ENCODE results near the gene PLAC9.

PLAC9 gene

GRCh38 chr10:80160361-80161320, 28.1 kb downstream of the PLAC9 start:
- no peak for DNase-seq (ENCODE audit: low read depth)

- no peak for DNase-seq (ENCODE audit: low read depth)
These were observed 29.0 kb downstream of the PLAC9 start for GRCh38 chr10:80161321-80162083.

DNA sequence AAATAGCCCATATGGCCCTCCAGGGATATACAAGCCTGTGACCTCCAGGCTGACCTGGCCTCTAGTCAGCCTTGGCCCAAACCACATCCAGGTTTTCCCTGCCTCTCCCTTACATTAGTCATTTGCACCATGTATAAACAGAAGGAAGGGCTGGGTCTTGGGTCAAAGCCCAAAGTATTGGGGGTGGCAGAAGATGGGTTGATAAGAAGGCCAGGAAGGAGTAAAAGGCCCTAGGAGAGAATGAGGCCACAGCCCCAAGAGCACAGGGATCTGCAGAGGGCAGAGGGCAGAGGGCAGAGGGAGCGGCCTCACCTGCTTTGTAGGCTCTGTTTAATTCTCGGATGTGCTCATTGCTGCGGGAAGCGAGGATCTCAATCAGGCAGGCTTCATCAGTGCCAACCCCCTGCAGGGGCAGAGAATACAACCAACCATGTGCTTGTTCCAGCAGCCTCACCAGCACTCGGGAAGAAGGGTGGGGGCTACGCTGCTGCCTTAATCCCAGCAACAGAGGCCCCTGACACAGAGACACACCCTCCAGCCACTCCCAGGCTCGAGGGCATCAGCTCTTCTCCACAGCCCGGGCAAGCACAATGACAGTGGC, 31.3 kb downstream of the PLAC9 start:
- peak; percentile 60 for DNase-seq (ENCODE audit: low read depth)

GRCh38 chr10:80164596-80164995, 32.1 kb downstream of the PLAC9 start:
- no peak for DNase-seq (ENCODE audit: low read depth)

- peak; percentile 72 for DNase-seq (ENCODE audit: low read depth)
These were observed 32.6 kb downstream of the PLAC9 start for GRCh38 chr10:80165173-80165572.

GRCh38 chr10:80166581-80167470, 34.3 kb downstream of the PLAC9 start:
- no peak for DNase-seq (ENCODE audit: low read depth)

DNA sequence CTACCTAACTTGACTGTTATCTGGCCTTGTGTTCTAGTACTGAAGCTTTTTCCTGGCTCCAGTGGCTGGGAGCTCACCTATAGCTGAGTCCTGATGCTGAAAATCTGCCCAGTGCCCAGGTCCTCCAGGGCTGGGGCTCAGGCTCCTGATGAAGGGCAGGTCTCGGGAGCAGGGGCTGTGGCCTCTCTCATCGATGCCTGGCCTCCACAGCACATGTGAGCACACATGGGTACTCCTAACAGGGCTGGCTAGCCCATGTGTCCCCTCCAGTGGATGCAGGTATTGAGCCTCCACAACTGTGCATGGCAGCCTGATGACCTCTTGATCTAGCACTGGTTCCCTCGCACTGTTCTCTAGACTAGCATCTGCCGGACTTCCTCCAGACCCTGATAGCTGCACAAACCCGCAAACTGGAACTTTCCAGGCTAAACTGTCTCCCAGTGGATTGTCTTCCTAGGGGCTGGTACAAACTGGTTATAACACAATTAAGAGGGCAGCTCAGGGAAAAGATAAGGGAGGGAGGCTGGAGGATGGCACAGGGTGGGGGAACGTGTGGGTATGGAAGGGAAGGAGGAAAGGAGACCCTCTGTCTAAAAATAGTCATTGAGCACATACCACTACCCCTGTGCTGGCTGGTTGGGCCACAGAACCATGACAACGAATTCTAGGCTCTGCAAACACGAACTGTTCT, 35.1 kb downstream of the PLAC9 start:
- no peak for DNase-seq (ENCODE audit: low read depth)

GRCh38 chr10:80168162-80168511, 35.6 kb downstream of the PLAC9 start:
- no peak for DNase-seq (ENCODE audit: low read depth)

GRCh38 chr10:80168679-80169380, 36.3 kb downstream of the PLAC9 start:
- peak; percentile 37 for DNase-seq (ENCODE audit: low read depth)

DNA sequence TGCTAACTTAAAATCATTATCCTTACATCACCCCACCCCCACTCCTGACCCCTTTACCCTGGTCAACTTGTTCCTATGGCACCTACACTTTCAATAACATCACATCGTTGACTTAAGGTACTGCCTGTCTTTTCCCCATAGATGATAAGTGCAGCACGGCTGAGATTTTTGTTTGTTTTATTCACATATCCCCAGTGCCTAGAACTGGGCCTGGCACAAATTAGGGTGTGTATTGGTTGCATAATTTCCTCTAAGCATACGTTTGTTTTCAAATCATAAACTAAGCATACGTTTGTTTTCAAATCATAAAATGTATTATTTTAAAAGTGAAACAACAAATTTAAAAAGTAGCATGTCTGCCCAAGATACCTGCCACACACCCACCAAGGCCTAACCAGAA, 37.5 kb downstream of the PLAC9 start:
- no peak for DNase-seq (ENCODE audit: low read depth)

DNA sequence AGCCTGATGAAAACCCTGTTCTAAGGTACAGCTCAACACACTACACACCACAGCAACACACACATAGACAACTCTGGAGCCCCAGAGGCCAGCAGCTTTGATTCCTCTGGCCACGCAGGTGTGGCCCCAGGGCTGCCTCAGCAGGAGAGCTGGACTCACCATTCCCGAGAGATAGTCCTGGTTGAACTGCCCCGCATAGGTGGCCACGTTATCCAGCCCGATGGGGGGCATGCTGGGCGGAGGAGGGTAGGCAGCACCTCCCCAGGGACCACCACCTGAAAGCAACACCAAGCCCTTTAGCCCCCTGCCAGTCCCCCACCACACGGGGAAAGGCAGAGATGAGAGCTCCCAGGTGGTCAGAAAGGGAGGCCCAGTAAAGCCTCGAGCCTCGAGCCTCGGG, 38.1 kb downstream of the PLAC9 start:
- DNase-seq (ENCODE audit: low read depth) = no peak

DNA sequence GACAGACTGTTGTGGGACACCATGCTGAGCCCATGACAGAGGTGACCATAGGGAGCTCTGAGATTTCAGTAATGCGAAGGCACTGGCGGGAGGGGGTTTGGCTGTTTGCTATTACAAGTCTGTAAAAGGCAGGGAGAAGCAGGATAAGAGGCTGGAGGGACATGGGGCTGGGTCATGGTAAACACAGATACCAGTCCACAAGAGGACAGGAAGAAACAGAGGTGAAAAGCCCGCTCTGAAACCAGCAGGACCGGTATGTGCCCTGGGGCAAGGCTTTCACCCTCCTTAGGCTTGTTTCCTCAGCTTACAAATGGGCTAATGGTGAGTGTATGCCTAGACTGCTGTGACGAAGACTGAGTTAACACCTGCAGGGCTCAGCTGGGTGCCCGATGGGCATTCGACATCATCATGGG, 38.7 kb downstream of the PLAC9 start:
- no peak for DNase-seq (ENCODE audit: low read depth)

GRCh38 chr10:80172896-80173295, 40.4 kb downstream of the PLAC9 start:
- no peak for DNase-seq (ENCODE audit: low read depth)

DNA sequence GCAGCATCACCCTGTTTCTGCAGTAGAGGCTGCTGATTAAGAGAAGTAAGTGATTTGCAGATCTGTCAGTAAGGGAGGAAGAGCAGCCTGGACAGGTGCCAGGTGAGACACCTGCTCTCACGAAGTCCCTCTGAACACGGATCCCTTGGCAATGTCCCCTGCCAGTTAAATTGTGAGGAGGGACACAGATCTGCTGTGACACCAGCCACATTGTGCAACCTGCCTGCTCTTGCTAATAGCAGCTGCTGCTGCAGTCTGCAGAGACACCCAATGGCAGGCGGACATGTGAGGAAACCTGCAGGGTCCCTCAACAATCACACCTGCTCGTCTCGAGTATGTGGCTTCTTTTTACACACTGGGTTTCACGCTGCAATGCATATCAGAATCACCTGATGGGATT, 40.9 kb downstream of the PLAC9 start:
- DNase-seq (ENCODE audit: low read depth) = no peak

DNA sequence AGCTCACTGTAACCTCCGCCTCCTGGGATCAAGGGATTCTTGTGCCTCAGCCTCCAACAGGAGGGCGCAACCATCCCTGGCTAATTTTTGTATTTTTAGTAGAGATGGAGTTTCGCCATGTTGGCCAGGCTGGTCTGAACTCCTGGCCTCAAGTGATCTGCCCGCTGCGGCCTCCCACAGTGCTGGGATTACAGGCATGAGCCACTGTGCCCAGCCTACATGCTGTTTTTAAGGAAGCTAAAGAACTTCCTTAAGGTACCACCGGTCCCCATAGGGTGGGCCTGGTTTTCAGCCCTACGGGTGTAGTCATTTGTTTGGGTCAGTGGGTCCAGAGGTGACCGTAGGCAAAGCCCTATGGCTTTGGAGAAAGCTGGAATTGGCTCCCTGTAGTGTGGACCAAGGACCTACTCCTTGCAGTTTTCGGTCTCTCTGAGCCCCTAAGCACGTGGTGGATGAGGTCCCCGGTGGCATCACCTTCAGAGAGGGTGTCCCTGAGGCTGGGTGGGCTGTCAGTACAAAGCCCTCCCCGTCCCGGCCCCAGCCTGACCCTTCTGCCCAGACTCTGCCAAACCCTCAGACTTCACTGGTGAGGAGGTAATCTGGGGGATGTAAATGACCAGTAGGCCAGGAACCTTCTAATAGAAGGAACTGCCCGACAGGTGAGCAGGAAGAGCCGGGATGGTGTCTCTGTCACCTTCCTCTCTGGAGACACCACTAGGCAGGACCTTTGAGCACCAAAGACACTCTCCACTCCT, 42.3 kb downstream of the PLAC9 start:
- no peak for DNase-seq (ENCODE audit: low read depth)

GRCh38 chr10:80176526-80176925, 44.0 kb downstream of the PLAC9 start:
- no peak for DNase-seq (ENCODE audit: low read depth)

DNA sequence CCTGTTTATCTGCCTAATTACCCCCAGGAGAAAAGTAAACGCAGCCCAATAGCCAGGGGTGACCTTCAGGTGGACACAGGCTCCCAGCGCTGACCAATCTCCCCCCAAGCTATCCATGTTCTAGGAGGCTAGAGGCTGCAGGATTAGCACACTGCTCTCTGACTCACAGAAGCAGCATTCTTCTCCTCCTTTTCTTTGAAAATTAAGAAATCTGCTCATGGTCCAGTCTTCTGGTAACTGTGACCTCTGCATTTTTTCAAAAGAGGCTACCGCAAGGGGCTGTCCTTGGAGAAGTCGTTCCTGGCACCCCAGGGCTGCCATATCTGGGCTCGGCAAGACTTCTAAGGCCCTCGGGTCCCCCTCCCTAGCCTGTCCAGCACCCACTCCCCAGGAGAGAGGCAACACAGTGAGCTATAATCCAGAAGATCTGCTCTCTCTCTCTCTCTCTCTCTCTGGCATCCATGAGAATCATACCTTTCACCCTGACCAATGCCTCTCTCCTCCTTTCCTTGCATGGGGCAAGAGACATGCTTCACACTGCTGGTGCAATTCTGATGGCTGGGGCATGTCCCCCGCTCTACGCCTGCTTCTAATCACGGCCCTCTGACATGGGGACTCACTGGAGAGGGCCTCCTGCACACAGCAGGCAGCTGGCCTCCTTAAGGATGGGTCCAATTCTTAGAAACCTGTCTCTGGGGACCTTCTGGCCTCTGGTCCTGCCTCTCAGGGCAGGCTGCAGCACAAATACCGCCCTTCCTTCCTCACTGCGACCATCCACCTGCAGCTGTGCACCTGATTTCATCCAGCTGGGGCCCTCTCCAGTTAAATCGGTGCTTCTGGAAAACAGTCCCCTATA, 45.5 kb downstream of the PLAC9 start:
- peak; percentile 86 for DNase-seq (ENCODE audit: low read depth)

DNA sequence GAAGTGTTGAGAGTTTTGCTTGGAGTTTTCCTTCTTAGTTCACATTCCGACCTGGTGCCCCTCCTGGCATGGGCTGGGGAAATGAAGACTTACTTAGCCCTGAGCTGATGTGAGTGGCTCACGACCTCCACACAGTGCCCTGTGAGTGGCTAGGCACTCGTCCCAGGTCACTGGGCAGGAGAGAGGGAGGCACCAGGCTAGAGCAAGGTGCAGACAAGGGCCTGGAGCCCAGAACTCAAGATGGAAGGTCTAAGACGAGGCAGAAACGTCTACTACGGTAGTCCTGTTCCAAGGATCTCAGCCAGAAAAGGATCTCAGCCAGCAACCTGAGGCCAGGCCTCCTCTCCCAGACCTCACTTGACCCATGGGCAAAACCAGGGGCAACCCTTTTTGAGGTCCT, 50.5 kb downstream of the PLAC9 start:
- no peak for DNase-seq (ENCODE audit: low read depth)

- no peak for DNase-seq (ENCODE audit: low read depth)
These were observed 50.9 kb downstream of the PLAC9 start for GRCh38 chr10:80183436-80183835.

Data from iris pigment epithelial cell (primary cell).